Fibroblast of pulmonary artery (primary cell): ENCODE measurements around the gene RASD1.

Experiments
- DNase-seq: peaks from one replicate; pipeline ENCODE4 v3.0.0-alpha.2; 2010; ENCODE audit warnings: low read depth
- H3K4me3 ChIP-seq: replicated peaks from 2 replicates; pipeline ENCODE4 v1.5.1; 2011; ENCODE audit warnings: low read depth, mild to moderate bottlenecking, control low read depth, low read length, moderate library complexity
- CTCF ChIP-seq: IDR thresholded peaks from 2 replicates; pipeline ENCODE4 v1.5.1; 2011; ENCODE audit warnings: mild to moderate bottlenecking, control low read depth, low read length, inconsistent platforms; ENCODE audit errors: missing control alignments

RASD1 gene

GRCh38 chr17:17446666-17447155 lies 49.5 kb downstream of the RASD1 start:
- no peak for TF ChIP-seq CTCF
- no peak for DNase-seq
- H3K4me3 ChIP-seq, result no peak overlapping the region

GRCh38 chr17:17445925-17446665 lies 50.1 kb downstream of the RASD1 start:
- peak; percentile 82 for DNase-seq
- no peak for TF ChIP-seq CTCF
- H3K4me3 ChIP-seq, result no peak overlapping the region

- no peak for TF ChIP-seq CTCF
- no peak for DNase-seq
- no peak overlapping the region for H3K4me3 ChIP-seq
Observed at GRCh38 chr17:17445296-17445924, 50.8 kb downstream of the RASD1 start.
